HCT116 (cell line): ENCODE data around the gene UBAC2. TPM values are rescaled to one million over a fixed set of nuclear protein-coding genes. Genes with fewer than 3 reads are reported as not detected.

Experiments
- ATAC-seq: fragments of 200-7000 bp; cut with Tn5 transposase; 2 replicates; pipeline ENCODE4 v1.9.1; 2020; ENCODE audit warnings: mild to moderate bottlenecking, moderate library complexity
- BruUV-seq: library from RNA; stranded (reverse); fragments of 400-500 nt; replicated peaks from 2 replicates; lab custom pipeline; 2021; lab: Mats Ljungman, UMichigan
- CTCF ChIA-PET: fragments of 300-600 bp; sonication (Branson Sonifier 250); formaldehyde crosslinking; loops from one replicate; lab custom pipeline; 2021; ENCODE audit warnings: antibody characterized with exemption; lab: Charles Lee
- POLR2A ChIA-PET: fragments of 300-600, 350-600 bp; sonication (Branson Sonifier 250); formaldehyde crosslinking; loops from one replicate; lab custom pipeline; 2021; ENCODE audit warnings: antibody characterized with exemption; lab: Charles Lee
- RAD21 ChIA-PET, 2 experiments: fragments of 300-600 bp; sonication (Branson Sonifier 250); formaldehyde crosslinking; loops; one replicate each; lab custom pipeline; 2023; ENCODE audit warnings: low total read pairs in 2 of 2; ENCODE audit not compliant: uncharacterized antibody in 2 of 2, unreplicated experiment in 2 of 2, low non-redundant PET in 1 of 2; lab: Charles Lee
- DNase-seq: peaks from one replicate; pipeline ENCODE4 v3.0.0-alpha.2; 2010; ENCODE audit warnings: low read depth, low spot score
- H2AFZ ChIP-seq: fragments of 200-600 bp; shearing (Covaris generic), sonication (generic); 2 replicates; pipeline ENCODE4 v1.6.1; 2017; ENCODE audit warnings: low read depth, mixed run types, mixed read lengths, antibody characterized with exemption, low read length; ENCODE audit not compliant: poor library complexity, severe bottlenecking
- H3K27ac ChIP-seq: 2 replicates; pipeline ENCODE4 v1.5.1; 2012; ENCODE audit warnings: low read depth, low read length
- H3K27me3 ChIP-seq: fragments of 200-600 bp; sonication (generic); 2 replicates; pipeline ENCODE4 v1.6.1; 2016; ENCODE audit warnings: mixed run types, low read length, mixed read lengths; ENCODE audit not compliant: insufficient read depth
- H3K36me3 ChIP-seq, 2 experiments: fragments of 200-500 bp in 1 of 2; fragments of 200-600 bp in 1 of 2; sonication (Bioruptor generic) in 1 of 2; sonication (generic) in 1 of 2; 2 replicates each; pipeline versions ENCODE4 v1.5.1 to v1.6.1; 2014 to 2016; ENCODE audit warnings: low read length in 2 of 2, inconsistent platforms in 1 of 2, mixed read lengths in 1 of 2, mixed run types in 1 of 2; ENCODE audit not compliant: insufficient read depth in 2 of 2, control insufficient read depth in 1 of 2
- H3K4me1 ChIP-seq, 2 experiments: fragments of 200-600 bp in 1 of 2; sonication (generic) in 1 of 2; 2 replicates each; pipeline versions ENCODE4 v1.5.1 to v1.6.1; 2012 to 2017; ENCODE audit warnings: low read length in 2 of 2, inconsistent platforms in 1 of 2, mild to moderate bottlenecking in 1 of 2, mixed read lengths in 1 of 2, mixed run types in 1 of 2, moderate library complexity in 1 of 2; ENCODE audit not compliant: insufficient read depth in 2 of 2, control insufficient read depth in 1 of 2
- H3K4me2 ChIP-seq: fragments of 200-600 bp; sonication (generic); 2 replicates; pipeline ENCODE4 v1.6.1; 2017; ENCODE audit warnings: mixed run types, low read length, mixed read lengths
- H3K4me3 ChIP-seq, 2 experiments: fragments of 200-600 bp in 1 of 2; sonication (generic) in 1 of 2; replicated peaks in 1 of 2; 2 replicates each; pipeline ENCODE4 v1.5.1; 2011 to 2016; ENCODE audit warnings: low read length in 2 of 2, control low read depth in 1 of 2, low read depth in 1 of 2, mild to moderate bottlenecking in 1 of 2, mixed read lengths in 1 of 2, mixed run types in 1 of 2
- H3K79me2 ChIP-seq: fragments of 200-600 bp; sonication (generic); 2 replicates; pipeline ENCODE4 v1.6.1; 2017; ENCODE audit warnings: mild to moderate bottlenecking, mixed run types, low read length, moderate library complexity, mixed read lengths; ENCODE audit not compliant: insufficient read depth
- H3K9ac ChIP-seq: fragments of 200-600 bp; sonication (generic); 2 replicates; pipeline ENCODE4 v1.6.1; 2016; ENCODE audit warnings: low read length, mixed read lengths
- H3K9me2 ChIP-seq: fragments of 200-600 bp; sonication (generic), shearing (Covaris generic); 2 replicates; pipeline ENCODE4 v1.6.1; 2017; ENCODE audit warnings: mixed run types, mild to moderate bottlenecking, moderate library complexity; ENCODE audit not compliant: insufficient read depth
- H3K9me3 ChIP-seq, 2 experiments: fragments of 200-500 bp in 1 of 2; fragments of 200-600 bp in 1 of 2; sonication (Bioruptor generic) in 1 of 2; sonication (generic) in 1 of 2; 2 replicates each; pipeline ENCODE4 v1.6.1; 2014 to 2017; ENCODE audit warnings: low read length in 2 of 2, mixed read lengths in 2 of 2, inconsistent platforms in 1 of 2, low read depth in 1 of 2, mild to moderate bottlenecking in 1 of 2, mixed run types in 1 of 2, moderate library complexity in 1 of 2; ENCODE audit not compliant: control insufficient read depth in 1 of 2, insufficient read depth in 1 of 2
- H4K20me1 ChIP-seq: fragments of 200-600 bp; sonication (generic), shearing (Covaris generic); 2 replicates; pipeline ENCODE4 v1.6.1; 2017; ENCODE audit warnings: mixed run types, mild to moderate bottlenecking, moderate library complexity; ENCODE audit not compliant: insufficient read depth
- ATF3 ChIP-seq: IDR thresholded peaks from 2 replicates; pipeline ENCODE4 v1.6.1; 2012
- CBX3 ChIP-seq: IDR thresholded peaks from 2 replicates; pipeline ENCODE4 v1.6.1; 2012; ENCODE audit warnings: low read depth
- CEBPB ChIP-seq: IDR thresholded peaks from 2 replicates; pipeline ENCODE4 v1.6.1; 2012; ENCODE audit warnings: low read depth
- CTCF ChIP-seq, 3 experiments: fragments of 200-600 bp in 1 of 3; sonication (generic) in 1 of 3; IDR thresholded peaks in 2 of 3; conservative IDR thresholded peaks in 1 of 3; 2 replicates each; pipeline ENCODE4 v1.5.1; 2012 to 2017; ENCODE audit warnings: low read depth in 2 of 3, low read length in 2 of 3, antibody characterized with exemption in 1 of 3, borderline replicate concordance in 1 of 3, control low read depth in 1 of 3, mild to moderate bottlenecking in 1 of 3, mixed read lengths in 1 of 3, mixed run types in 1 of 3, moderate library complexity in 1 of 3; ENCODE audit not compliant: insufficient read depth in 1 of 3
- EGR1 ChIP-seq: IDR thresholded peaks from 2 replicates; pipeline ENCODE4 v1.6.1; 2012; ENCODE audit warnings: low read depth
- ELF1 ChIP-seq: IDR thresholded peaks from 2 replicates; pipeline ENCODE4 v1.6.1; 2012; ENCODE audit warnings: low read depth, borderline replicate concordance
- EZH2 ChIP-seq: fragments of 200-600 bp; sonication (generic); IDR thresholded peaks from 2 replicates; pipeline ENCODE4 v1.6.1; 2017; ENCODE audit warnings: antibody characterized with exemption, mixed run types
- EZH2phosphoT487 ChIP-seq: fragments of 200-600 bp; IDR thresholded peaks from 2 replicates; pipeline ENCODE4 v1.6.1; 2018; ENCODE audit warnings: antibody characterized with exemption, borderline replicate concordance
- FOSL1 ChIP-seq: IDR thresholded peaks from 2 replicates; pipeline ENCODE4 v1.6.1; 2012; ENCODE audit warnings: low read depth
- JUND ChIP-seq: IDR thresholded peaks from 2 replicates; pipeline ENCODE4 v1.6.1; 2012
- MAX ChIP-seq: IDR thresholded peaks from 2 replicates; pipeline ENCODE4 v1.6.1; 2012
- POLR2AphosphoS5 ChIP-seq: IDR thresholded peaks from 2 replicates; pipeline ENCODE4 v1.6.1; 2011; ENCODE audit warnings: mild to moderate bottlenecking, low read depth, low read length, moderate library complexity
- SIN3A ChIP-seq: IDR thresholded peaks from 2 replicates; pipeline ENCODE4 v1.6.1; 2012; ENCODE audit warnings: low read depth
- SRF ChIP-seq: IDR thresholded peaks from 2 replicates; pipeline ENCODE4 v1.6.1; 2012; ENCODE audit warnings: low read depth
- TCF7L2 ChIP-seq: IDR thresholded peaks from 2 replicates; pipeline ENCODE4 v1.7.0; 2011; ENCODE audit warnings: borderline replicate concordance, inconsistent platforms; ENCODE audit not compliant: insufficient read depth, insufficient read length; ENCODE audit errors: extremely low read depth
- YY1 ChIP-seq: IDR thresholded peaks from 2 replicates; pipeline ENCODE4 v1.6.1; 2011; ENCODE audit warnings: low read length, low read depth, moderate library complexity, mild to moderate bottlenecking; ENCODE audit not compliant: insufficient replicate concordance; ENCODE audit errors: extremely low read depth
- ZBTB33 ChIP-seq: IDR thresholded peaks from 2 replicates; pipeline ENCODE4 v1.6.1; 2011; ENCODE audit warnings: mild to moderate bottlenecking, low read length, moderate library complexity; ENCODE audit not compliant: insufficient replicate concordance; ENCODE audit errors: extremely low read depth
- ZFX ChIP-seq: fragments of 450-650 bp; IDR thresholded peaks from 2 replicates; pipeline ENCODE4 v1.6.1; 2017
- intact Hi-C: fragments of 100-400 bp; cut with micrococcal nuclease; formaldehyde crosslinking; loops from 2 replicates; pipeline ENCODE4 v1.10.0; 2022
- total RNA-seq: library from RNA; stranded (reverse); gene quantifications from one replicate; pipeline ENCODE4 v1.2.1, GENCODE V29; 2021; ENCODE audit not compliant: unreplicated experiment

Gene UBAC2
- total RNA-seq, 1 experiment from 2014 or later = 67.4 TPM

DNA sequence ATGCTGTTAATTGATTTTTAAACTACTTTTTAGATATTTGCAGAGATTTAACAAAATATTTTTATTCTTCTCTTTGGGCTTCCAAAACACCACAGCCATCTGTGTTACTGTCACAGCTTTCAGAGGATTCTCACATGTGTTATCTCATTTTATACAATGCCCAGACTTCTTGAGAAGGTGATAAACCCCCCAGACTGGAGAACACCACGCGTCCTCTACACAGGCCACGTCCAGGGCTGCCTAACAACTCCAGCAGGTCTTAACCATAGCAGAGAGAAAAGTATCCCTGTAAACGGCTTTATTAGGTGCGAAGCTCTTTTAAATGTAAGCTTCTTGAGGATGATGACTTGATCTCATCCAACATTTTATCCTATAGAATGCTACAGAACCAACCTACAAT lies 104.5 kb downstream of the UBAC2 start:
- Histone ChIP-seq H3K36me3 (0 out of 4 replicates have a peak, but pooled peaks cover 0 to 6% of the 10 kb centered on the region in 2 experiments), H3K27me3 (no peaks in the 10 kb centered on the region), H3K9ac (no peak overlapping the region), H3K9me2 (no peaks in the 10 kb centered on the region), H3K4me3 (no peak overlapping the region), H3K9me3 (no peaks in the 10 kb centered on the region; a peak in 1 of 4 replicates), H3K4me2 (no peak overlapping the region), H4K20me1 (no peaks in the 10 kb centered on the region), H3K79me2 (peaks cover 12% of the 10 kb centered on the region; the same call in 1 of the 2 replicates), H2AFZ (no peak overlapping the region), H3K4me1 (peaks cover 23 to 45% of the 10 kb centered on the region in 2 experiments), H3K27ac (no peak overlapping the region)
- intact Hi-C loops = no loop called here
- no peak for DNase-seq
- no TSS peak for BruUV-seq
- no peak for TF ChIP-seq ELF1
- TF ChIP-seq CEBPB = no peak
- no peak for TF ChIP-seq POLR2AphosphoS5
- no peak for TF ChIP-seq MAX
- TF ChIP-seq EZH2phosphoT487 = no peak
- TF ChIP-seq JUND = no peak
- TF ChIP-seq ZFX = no peak
- TF ChIP-seq CBX3 = no peak
- no peak for TF ChIP-seq CTCF (IDR thresholded peaks at IDR 0.05 in 2 of 3, conservative IDR thresholded peaks at IDR 0.05 in 1 of 3; ENCODE audit: borderline replicate concordance in 1 of 3, insufficient read depth in 1 of 3, low read depth in 2 of 3, low read length in 2 of 3)
- no peak for TF ChIP-seq EGR1
- no peak for TF ChIP-seq ZBTB33
- TF ChIP-seq ATF3 = no peak
- TF ChIP-seq SIN3A = no peak
- no peak for TF ChIP-seq FOSL1
- TF ChIP-seq EZH2 = no peak
- no peak for TF ChIP-seq SRF
- no peak for TF ChIP-seq YY1
- no peak for TF ChIP-seq TCF7L2
- ChIA-PET POLR2A (no interaction called here), CTCF (no interaction called here), RAD21 (no interaction called here)
- ATAC-seq = no peak
